G401 (cell line): ENCODE measurements around the gene TREH. TPM values are rescaled to one million over a fixed set of nuclear protein-coding genes. Genes with fewer than 3 reads are reported as not detected.
"Not testable (repeated sequence)": the region's sequence is repeated elsewhere in the genome, so short reads cannot be mapped to it uniquely, and the experiment has no call there.

ENCODE experiments used
- DNase-seq: peaks from one replicate; pipeline ENCODE4 v3.0.0-alpha.2; 2015; ENCODE audit warnings: low spot score
- in situ Hi-C: cut with HindIII; loops from 2 replicates; pipeline ENCODE4 v1.10.0; 2016; ENCODE audit warnings: low sequenced_read_pairs, mixed read lengths
- total RNA-seq: library from RNA; depleted of rRNA; stranded (reverse); fragments of >200 nt; shearing (Covaris generic); gene quantifications from 2 replicates; pipeline ENCODE4 v1.2.3, GENCODE V29; 2014

The TREH gene
- total RNA-seq, 1 experiment from 2014 or later, result not detected

DNA sequence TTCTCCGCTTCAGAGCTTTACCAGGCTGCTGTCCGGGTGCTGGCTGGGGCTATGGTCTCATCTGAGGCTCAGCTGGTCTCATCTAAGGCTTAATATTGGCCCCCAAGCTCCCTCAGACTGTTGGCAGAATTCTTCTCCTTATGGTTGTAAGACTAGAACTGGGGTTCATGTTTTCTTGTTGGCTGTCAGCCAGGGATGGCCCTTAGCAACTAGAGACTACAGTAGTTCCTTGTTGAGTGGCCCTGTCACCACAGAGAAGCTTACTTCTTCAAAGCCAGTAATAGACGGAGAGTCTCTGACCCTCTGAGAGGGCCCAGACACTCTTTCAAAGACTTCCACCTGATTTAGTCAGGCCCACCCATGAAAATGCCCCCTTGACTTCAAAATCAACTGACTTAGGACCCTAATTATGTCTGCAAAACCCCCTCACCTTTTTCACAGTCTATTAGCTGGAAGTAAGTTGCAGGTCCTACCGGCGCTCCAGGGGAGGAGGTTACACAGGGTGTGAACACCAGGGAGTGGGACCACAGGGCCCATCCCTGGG is 24.2 kb upstream of the TREH start:
- DNase-seq, result no peak
- in situ Hi-C loops, result no loop called here

DNA sequence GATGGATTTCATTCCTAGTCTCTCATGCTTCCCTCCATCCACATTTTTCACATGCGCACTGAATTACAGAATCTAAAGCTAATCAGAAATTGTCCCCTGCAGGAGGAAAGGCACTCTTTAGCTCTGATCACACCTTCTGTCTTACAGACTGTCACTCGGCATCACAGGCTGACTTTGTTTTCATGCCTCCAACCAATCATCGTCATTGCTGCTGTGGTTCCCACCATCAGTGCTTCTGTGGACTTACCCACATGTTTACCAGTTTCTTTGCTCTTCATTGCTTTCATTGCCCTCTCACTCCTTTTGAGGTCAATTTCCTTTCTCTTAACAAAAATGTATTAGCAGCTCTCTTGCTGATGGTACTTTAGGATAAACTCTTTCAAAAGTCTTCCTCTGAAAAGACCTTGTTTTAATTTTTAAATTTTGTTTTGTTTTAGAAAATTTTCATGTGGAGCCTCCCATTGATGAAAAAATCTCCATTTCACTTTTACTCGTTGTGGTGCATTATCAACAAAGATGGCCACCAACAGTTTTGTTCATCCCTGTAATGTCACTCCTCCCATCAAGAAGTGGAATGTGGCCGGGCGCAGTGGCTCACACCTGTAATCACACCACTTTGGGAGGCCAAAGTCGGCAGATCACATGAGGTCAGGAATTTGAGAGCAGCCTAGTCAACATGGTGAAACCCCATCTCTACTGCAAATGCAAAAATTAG is 20.2 kb upstream of the TREH start:
- DNase-seq, result no peak
- in situ Hi-C loops, result no loop called here

- no peak for DNase-seq
- in situ Hi-C loops, result no loop called here
These were observed 17.9 kb upstream of the TREH start for GRCh38 chr11:118697346-118697745.

DNA sequence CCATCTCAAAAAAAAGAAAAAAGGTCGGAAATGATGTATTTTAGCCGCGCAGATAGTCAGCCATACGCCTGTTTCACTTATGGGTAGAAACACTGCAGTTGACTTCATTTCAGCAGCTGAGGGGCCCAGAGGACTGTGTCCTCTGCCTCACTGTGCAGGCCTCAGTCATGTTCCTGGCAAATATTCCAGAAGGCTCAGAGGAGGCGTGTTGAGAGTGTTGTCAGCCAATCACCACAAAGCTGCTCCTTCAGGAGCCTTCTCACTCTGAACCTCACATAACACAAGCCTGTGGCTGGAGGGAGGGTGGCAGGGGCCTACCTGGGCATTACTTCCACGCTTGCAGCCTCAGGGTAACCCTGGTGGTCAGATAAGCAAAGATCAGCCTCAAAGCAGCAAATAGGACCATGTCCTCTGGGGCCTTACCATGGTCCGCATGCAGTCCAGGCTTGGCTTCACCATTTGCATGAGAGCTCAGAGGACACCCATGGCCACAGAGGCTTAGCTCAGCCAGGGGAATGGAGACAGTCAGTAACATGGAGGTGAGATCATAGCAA is 17.3 kb upstream of the TREH start:
- DNase-seq, result no peak
- in situ Hi-C loops, result no loop called here

DNA sequence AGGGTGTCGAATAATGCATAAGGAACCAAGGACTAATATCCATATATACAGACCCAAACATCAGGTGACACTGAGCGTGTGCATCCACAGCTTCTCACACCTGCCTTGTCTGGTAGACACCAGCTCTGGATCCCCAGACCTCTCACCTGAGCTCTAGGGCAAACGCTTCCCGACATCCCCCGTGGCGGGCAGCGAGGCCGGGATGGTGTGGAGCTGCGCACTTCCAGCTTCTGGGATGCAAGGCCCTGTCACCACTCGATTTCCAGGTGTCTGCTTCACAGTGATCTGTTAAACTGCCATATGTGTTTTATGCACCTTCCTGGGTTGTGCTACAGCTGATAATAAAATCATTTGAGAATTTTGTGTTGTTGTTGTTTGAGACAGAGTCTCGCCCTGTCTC is 15.3 kb upstream of the TREH start:
- in situ Hi-C loops, result no loop called here
- no peak for DNase-seq

GRCh38 chr11:118694185-118694584 is 14.7 kb upstream of the TREH start:
- in situ Hi-C loops, result no loop called here

GRCh38 chr11:118691926-118692830 is 12.7 kb upstream of the TREH start:
- no peak for DNase-seq
- in situ Hi-C loops, result no loop called here

More at GRCh38 chr11:118694185-118694584, 14.7 kb upstream of the TREH start:
- DNase-seq, result no peak

DNA sequence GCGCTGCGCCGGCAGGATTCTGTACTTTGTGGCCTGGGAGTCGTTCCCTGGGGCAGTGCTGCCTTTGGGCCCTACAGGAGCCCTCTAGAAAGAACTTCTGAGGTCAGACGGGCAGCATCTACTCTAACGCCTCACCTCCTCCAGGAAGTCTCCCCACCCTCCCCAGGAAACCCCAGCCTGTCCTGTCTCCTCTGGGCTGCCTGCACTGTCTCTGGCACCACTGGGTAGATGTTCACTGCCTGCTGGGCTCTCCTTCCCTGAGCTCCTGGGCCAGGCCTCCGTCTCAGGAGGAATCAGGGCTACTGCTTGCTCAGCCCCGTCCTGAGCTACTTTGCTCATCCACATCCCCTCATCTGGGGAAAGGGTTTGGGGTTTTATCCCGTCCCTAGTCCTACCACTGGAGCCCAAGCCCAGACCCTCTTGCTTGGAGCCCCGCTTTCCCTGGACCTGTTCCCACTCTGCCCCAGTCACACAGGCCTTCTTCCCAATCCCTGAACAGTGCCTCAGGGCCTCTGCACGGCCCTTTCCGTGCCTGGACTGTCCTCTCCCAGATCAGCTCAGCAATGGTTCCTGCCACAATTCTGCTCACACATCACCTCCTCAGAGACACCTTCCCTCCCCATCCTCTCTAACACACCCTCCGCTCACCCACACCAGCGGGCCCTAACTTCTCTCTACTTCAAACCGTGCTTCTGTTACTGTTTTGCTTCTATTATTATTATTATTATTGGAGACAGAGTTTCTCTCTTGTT is 11.3 kb upstream of the TREH start:
- in situ Hi-C loops, result no loop called here

DNA sequence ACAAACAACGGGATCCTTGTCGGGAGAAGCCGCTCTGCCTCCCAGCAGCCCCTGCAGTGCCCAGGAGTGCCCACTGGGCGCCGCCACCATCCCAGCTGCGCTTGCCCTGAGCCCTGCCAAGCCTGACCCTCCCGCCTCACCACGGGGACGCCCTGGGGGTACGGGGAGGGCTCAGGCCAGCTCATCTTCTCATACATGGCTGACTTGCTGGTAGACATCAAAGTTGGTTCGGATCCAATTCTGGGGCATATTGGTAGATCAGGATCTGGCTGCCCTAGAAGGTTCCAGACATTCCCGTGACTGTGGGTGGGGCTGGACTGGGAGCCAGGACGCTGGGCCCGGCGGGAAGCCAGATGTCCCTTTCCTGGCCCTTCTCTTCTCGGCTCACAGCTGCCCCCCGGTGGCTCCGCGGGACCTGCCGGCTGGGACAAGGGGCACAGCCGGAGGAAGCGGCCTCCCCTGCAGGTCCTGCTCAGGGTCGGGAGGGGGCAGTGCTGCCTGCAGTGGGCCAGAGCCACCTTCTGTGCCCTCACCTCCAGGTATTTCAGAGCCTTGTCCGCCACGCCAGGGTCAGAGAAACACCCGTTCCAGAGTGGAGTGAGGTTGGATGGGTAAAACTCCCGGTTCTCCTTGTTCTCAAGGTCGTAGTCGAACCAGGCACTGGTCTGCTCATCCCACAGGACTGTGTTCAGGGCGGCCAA is 10.6 kb upstream of the TREH start:
- in situ Hi-C loops, result no loop called here
- peak; percentile 86 for DNase-seq

More for the DNA sequence above, 11.3 kb upstream of the TREH start:
- no peak for DNase-seq

DNA sequence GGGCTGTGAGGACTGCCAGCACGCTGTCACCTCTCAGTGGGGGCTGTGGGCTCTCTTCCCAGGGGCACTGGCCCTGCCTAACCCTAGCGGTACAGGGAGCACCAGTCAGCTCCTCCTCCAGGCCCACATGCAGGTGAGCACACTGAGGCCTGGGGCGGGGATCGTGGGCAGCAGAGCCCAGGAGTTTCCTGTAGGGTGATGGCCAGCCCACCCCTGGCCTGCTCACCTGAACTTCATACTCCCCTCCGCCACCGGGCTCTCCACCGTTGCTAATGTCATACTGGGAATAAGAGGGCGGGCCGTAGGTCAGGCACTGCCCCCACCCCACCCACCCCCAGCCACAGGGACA is 10.0 kb upstream of the TREH start:
- DNase-seq, result no peak
- in situ Hi-C loops, result no loop called here

GRCh38 chr11:118688851-118689502 is 9.5 kb upstream of the TREH start:
- no peak for DNase-seq

DNA sequence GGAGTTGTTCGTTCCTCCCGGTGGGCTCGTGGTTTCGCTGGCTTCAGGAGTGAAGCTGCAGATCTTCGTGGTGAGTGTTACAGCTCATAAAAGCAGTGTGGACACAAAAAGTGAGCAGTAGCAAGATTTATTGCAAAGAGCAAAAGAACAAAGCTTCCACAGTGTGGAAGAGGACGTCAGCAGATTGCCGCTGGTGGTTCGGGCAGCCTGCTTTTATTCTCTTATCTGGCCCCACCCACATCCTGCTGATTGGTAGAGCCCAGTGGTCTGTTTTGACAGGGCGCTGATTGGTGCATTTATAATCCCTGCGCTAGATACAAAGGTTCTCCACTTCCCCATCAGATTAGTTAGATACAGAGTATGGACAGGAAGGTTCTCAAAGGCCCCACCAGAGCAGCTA is 8.9 kb upstream of the TREH start:
- DNase-seq, in situ Hi-C loops: not testable (repeated sequence)

More at GRCh38 chr11:118688851-118689502, 9.5 kb upstream of the TREH start:
- in situ Hi-C loops, result no loop called here

- in situ Hi-C loops, result no loop called here
- no peak for DNase-seq
These were observed 8.5 kb upstream of the TREH start for GRCh38 chr11:118687906-118688305.

DNA sequence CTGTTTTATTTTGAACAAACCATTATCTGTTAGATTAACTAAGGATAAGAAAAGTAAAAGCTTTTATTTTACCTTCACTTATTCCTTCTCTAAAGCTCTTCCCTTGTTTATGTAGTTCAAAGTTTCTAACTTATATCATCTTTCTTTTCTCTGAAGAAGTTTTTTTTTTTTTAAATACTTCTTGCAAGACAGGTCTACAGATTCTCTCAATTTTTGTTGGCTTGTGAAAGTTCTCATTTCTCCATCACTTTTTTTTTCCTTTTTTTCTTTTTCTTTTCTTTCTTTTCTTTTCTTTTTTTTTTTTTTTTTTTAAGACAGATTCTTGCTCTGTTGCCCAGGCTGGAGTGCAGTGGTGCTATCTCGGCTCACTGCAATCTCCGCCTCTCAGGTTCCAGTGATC is 4.7 kb upstream of the TREH start:
- in situ Hi-C loops, result no loop called here
- no peak for DNase-seq

DNA sequence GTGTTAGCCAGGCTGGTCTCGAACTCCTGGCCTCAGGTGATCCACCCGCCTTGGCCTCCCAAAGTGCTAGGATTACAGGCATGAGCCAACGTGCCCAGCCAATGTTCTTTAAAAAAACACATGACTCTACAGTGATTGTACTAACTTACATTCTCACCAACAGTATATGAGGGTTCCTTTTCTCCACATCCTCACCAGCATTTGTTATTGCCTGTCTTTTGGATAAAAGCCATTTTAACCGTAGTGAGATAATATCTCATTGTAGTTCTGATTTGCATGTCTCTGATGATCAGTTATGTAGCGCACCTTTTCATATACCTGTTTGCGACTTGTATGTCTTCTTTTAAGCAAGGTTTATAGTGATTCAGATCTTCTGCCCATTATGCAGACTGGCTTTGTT is 3.5 kb upstream of the TREH start:
- in situ Hi-C loops, DNase-seq: not testable (repeated sequence)

DNA sequence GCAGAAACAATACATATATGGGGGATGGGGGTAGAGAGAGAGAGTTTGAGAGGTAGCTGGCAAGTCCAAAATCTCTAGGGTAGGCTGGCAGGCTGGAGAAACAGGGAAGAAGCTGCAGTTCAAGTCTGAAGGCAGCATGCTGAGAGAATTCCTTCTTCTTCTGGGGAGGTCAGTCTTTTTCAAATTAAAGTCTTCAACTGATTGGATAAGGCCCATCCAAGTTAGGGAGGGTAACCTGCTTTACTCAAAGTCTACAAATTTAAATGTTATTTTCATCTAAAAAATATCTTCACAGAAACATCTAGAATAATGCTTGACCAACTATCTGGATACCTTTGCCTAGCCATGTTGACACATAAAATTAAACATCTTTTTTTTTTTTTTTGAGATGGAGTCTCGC is 2.9 kb upstream of the TREH start:
- in situ Hi-C loops, result no loop called here
- no peak for DNase-seq

GRCh38 chr11:118678908-118679307 is 542 bp downstream of the TREH start:
- DNase-seq, result peak; percentile 91
- in situ Hi-C loops, result not testable (repeated sequence)

DNA sequence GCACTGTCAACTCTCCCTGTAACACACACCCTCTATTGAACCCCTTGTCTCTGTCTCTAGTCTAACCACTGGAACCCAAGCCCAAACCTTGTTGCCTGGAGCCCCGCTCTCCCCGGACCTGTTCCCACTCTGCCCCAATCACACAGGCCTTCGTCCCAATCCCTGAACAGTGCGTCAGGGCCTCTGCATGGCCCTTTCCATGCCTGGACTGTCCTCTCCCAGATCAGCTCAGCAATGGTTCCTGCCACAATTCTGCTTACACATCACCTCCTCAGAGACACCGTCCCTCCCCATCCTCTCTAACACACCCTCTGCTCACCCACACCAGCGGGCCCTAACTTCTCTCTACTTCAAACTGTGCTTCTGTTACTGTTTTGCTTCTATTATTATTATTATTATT is 1.5 kb downstream of the TREH start:
- DNase-seq, result no peak
- in situ Hi-C loops, result no loop called here
